HG02943 (cell line): Measurements from ENCODE around the gene P2RY6.
"Not testable (repeated sequence)": the region's sequence is repeated elsewhere in the genome, so short reads cannot be mapped to it uniquely, and the experiment has no call there.

Source experiments
- ATAC-seq: cut with Tn5 transposase; IDR thresholded peaks from one replicate; pipeline ENCODE4 v1.9.1; 2021; ENCODE audit warnings: mild to moderate bottlenecking, low read depth, moderate library complexity; ENCODE audit not compliant: unreplicated experiment

The P2RY6 gene

GRCh38 chr11:73258104-73259035 lies 13.8 kb upstream of the P2RY6 start:
- ATAC-seq: no peak

DNA sequence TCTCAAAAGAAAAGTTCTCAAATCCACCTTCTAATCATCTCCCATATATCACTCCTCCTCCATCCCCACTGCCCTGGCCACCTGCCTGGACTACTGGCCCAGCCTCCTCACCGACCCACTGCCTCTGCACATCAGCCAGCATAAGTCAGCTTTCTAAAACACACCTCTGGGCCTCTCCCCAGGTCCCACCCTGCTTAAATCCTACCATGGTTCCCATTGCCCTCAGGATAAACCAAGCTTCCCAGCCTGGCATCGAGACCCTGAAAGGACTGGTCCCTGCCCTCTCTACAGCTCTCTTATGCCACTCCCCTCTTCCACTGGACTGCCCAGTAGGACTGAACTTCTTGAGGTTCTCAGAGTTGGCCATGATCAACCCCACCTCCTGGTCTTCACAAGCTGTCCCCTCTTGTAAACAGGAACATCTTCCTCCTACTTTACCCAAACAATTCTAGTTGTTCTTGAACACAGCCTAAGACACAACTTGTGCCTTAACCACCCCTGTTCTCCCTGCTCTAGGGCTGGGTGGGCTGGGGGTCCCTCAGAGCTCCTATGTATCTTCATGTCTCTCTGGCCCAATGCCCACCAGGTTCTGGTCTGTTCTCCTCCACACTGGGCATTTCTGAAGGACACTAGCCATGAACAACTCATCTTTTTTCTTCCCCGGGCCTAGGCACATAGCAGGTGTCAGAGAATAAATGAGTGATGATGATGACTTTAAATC lies 12.6 kb upstream of the P2RY6 start:
- no peak for ATAC-seq

GRCh38 chr11:73260127-73260457 lies 12.0 kb upstream of the P2RY6 start:
- no peak for ATAC-seq

GRCh38 chr11:73262851-73263495 lies 9.2 kb upstream of the P2RY6 start:
- no peak for ATAC-seq

GRCh38 chr11:73263640-73264039 lies 8.5 kb upstream of the P2RY6 start:
- ATAC-seq: no peak

GRCh38 chr11:73265278-73265810 lies 6.8 kb upstream of the P2RY6 start:
- no peak for ATAC-seq

GRCh38 chr11:73265853-73266645 lies 6.1 kb upstream of the P2RY6 start:
- ATAC-seq: no peak

- no peak for ATAC-seq
These were observed 5.5 kb upstream of the P2RY6 start for GRCh38 chr11:73266646-73267020.

DNA sequence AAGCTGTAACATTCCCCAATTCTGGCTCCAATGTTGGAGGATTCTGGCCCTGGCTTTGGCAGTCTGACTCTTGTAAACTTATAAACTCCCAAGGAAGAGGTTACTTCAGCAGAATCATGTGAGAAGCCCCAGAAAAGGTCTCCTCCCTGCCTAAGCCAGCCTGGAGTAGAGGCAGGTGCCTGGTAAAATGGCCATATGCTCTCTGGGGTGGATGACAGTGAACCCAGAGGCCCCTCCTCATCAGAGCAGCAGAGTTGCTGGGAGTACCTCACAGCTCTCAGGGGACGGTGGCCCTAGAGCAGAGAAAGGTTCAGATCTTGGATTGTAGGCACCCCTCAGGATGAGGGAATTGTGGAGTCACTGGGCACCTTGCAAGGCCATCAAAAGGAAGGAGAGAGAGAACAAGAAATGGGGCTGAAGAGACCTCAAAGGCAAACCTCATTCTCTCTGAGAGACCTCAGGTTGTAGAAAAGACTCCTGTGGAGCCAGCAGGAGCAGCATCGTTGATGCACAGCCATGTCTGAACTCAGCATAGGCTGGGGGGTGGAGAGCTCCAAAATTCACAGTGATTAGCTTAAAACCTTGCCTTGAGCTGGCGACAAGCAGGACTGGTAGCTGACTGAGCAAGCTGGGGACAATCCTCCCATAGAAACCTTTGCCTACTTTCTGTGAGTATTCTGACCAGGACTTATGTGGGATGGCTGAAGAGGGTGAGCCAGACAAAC lies 4.9 kb upstream of the P2RY6 start:
- no peak for ATAC-seq

- ATAC-seq: no peak
These were observed 4.1 kb upstream of the P2RY6 start for GRCh38 chr11:73267906-73268540.

DNA sequence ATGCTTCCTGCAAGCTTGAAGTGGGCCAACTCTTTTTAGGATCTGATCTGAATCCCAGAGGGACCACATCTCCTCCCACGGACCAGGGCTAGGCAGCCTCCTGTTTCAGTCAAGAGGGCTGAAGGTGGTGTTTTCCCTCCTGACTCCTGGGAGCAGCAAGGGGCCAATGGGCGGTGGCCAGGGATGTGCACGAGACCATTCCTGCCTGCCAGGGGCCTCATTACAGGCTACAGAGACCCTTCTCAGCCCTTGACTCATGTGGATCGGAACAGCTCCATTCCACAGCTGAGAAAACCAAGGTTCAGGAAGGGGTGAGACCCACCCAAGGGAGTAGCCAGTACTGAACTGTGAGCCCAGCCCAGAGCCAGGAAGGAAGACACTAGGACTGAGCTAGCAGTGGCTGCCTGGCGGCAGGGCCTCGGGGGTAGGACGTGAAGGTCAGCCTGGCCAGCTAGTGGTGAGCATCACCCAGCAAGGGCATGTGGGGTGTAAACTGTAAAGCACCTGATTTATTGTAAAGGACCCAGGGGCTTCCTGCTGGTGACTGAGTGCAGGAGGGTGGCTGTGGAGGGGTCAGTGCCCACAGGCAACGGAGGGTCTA lies 3.4 kb upstream of the P2RY6 start:
- ATAC-seq: no peak

- no peak for ATAC-seq
These were observed 2.6 kb upstream of the P2RY6 start for GRCh38 chr11:73269459-73270015.

DNA sequence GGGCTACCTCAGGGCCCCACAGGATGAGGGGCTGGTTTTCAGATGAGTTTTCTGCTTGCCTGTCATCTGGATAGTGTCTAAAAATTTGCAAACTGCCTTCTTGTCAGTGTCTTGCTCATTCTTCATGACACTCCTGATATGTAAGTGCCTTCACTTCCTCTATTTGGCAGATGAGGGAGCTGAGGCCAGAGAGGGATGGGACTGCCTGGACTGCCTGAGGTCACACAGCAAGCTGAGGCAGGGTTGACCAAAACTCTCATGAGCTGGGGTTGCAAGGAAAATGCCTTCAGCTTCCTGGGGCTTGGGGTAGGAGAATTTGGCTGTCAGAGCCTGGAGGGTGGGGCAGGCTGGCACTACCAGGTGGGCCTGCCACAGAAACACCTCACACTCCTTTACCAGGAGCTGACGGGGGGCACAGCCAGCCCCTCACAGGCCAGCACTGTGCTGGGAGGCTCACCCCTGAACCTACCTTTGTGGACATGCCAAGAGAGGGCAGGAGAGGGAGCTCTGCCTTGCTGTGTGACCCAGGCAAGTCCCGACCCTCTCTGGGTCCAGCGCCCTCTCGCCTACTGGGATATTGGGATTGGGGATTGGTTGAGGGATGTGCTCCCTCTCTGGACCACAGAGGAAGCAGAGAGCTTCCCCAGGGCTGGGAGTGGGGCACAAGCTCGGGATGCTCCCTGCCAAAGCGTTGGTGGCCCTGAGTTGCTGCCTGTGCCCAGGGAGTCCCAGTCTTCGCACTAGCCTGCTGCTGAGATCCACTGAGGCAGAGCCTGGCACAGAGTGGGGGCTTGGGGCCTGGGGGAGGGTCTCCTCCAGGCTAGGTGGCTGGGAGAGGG lies 1.9 kb upstream of the P2RY6 start:
- ATAC-seq: no peak

GRCh38 chr11:73270855-73271477 lies 1.2 kb upstream of the P2RY6 start:
- no peak for ATAC-seq

- ATAC-seq: not testable (repeated sequence)
These were observed 666 bp upstream of the P2RY6 start for GRCh38 chr11:73271478-73271865.

GRCh38 chr11:73272680-73273038 lies 521 bp downstream of the P2RY6 start:
- ATAC-seq: no peak

DNA sequence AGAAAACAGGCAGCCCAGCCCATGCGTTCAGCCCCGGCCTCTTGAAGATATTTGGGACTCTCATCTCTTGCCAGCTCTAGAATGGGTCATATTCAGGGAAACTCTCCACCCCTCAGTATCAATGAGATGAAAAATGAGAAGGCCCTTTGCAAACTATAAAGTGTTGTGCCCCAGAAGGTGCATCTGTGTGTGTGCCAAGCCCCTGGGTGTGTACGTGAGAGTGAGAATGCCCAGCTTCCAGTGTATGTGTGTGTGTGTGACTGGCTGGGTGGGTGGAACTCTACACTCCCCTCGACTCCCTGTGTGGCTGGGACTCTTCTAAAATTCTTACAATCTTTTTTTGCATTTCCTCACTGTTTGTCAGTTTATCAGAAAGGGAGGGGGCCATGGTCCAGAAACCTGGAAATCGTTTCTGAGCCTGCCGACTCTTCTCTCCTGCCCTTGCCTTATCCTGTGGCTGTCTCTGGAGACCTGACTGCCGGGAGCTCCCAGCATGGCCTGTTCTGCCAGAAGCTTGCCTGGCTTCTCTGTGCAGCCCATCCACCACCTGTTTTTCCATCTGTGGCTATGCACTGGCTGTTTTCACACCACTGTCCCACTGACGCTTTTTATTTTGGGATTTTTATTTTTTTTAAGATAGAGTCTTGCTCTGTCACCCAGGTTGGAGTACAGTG lies 1.2 kb downstream of the P2RY6 start:
- ATAC-seq: no peak
